HepG2 (cell line): ENCODE data around the gene TRIO. TPM values are rescaled to one million over a fixed set of nuclear protein-coding genes. Genes with fewer than 3 reads are reported as not detected.

Source experiments
- ATAC-seq: fragments of 200-7000 bp; cut with Tn5 transposase; 3 replicates; pipeline ENCODE4 v1.9.1; 2020; ENCODE audit warnings: mild to moderate bottlenecking, moderate library complexity
- BruUV-seq: library from RNA; stranded (reverse); fragments of 400-500 nt; replicated peaks from 2 replicates; lab custom pipeline; 2021; lab: Mats Ljungman, UMichigan
- CTCF ChIA-PET: fragments of 300-600 bp; formaldehyde crosslinking; extraction: SDS; loops from one replicate; lab custom pipeline; 2021; ENCODE audit warnings: low total read pairs, inconsistent platforms, low intra/inter-chr PET ratio; lab: Yijun Ruan, JAX
- POLR2A ChIA-PET: fragments of 350-600 bp; sonication (Branson Sonifier 250); formaldehyde crosslinking; loops from one replicate; lab custom pipeline; 2020; ENCODE audit warnings: antibody characterized with exemption, inconsistent platforms; lab: Yijun Ruan, JAX
- DNase-seq: peaks from one replicate; pipeline ENCODE4 v3.0.0-alpha.2; 2015; ENCODE audit warnings: low spot score
- FAIRE-seq: peaks from 3 replicates; lab custom pipeline; 2011; peaks lifted over from hg19 to GRCh38; lab: Jason Lieb, UNC
- H2AFZ ChIP-seq: one replicate; pipeline ENCODE4 v1.6.1; 2011; ENCODE audit warnings: low read length, inconsistent platforms
- H3K27ac ChIP-seq: fragments of 300-600 bp; 3 replicates; pipeline ENCODE4 v1.8.0; 2011; ENCODE audit warnings: mixed run types, mild to moderate bottlenecking, mixed read lengths, low read length, inconsistent platforms; ENCODE audit not compliant: insufficient read depth; ENCODE audit errors: extremely low read length
- H3K27me3 ChIP-seq, 2 experiments: fragments of 200-600 bp in 1 of 2; 2 replicates in 1 of 2; 3 replicates in 1 of 2; pipeline versions ENCODE4 v1.6.0 to v1.8.0; 2011; ENCODE audit warnings: low read length in 2 of 2, mild to moderate bottlenecking in 2 of 2, moderate library complexity in 2 of 2, inconsistent platforms in 1 of 2; ENCODE audit not compliant: insufficient read depth in 2 of 2, control insufficient read depth in 1 of 2
- H3K36me3 ChIP-seq, 2 experiments: fragments of 200-600 bp in 1 of 2; replicated peaks in 1 of 2; 2 replicates in 1 of 2; 3 replicates in 1 of 2; pipeline versions ENCODE4 v1.5.1 to v1.8.0; 2011; ENCODE audit warnings: low read length in 2 of 2, inconsistent platforms in 1 of 2; ENCODE audit not compliant: insufficient read depth in 2 of 2, control insufficient read depth in 1 of 2
- H3K4me1 ChIP-seq: 2 replicates; pipeline ENCODE4 v1.5.1; 2012; ENCODE audit warnings: low read length, inconsistent platforms; ENCODE audit not compliant: insufficient read depth
- H3K4me2 ChIP-seq: 2 replicates; pipeline ENCODE4 v1.6.0; 2011; ENCODE audit warnings: low read depth, low read length, inconsistent platforms
- H3K4me3 ChIP-seq, 3 experiments: fragments of 200-600 bp in 1 of 3; sonication (generic), shearing (Covaris generic) in 1 of 3; replicated peaks in 1 of 3; 2 replicates each; pipeline ENCODE4 v1.5.1; 2011 to 2016; ENCODE audit warnings: low read length in 3 of 3, inconsistent platforms in 2 of 3, low read depth in 2 of 3, mild to moderate bottlenecking in 2 of 3, control low read depth in 1 of 3, mixed read lengths in 1 of 3; ENCODE audit not compliant: insufficient read depth in 1 of 3
- H3K79me2 ChIP-seq: one replicate; pipeline ENCODE4 v1.6.1; 2011; ENCODE audit warnings: low read length, inconsistent platforms; ENCODE audit not compliant: insufficient read depth
- H3K9ac ChIP-seq: 2 replicates; pipeline ENCODE4 v1.6.0; 2011; ENCODE audit warnings: mild to moderate bottlenecking, low read depth, low read length, inconsistent platforms; ENCODE audit not compliant: insufficient read depth
- H3K9me3 ChIP-seq: 2 replicates; pipeline ENCODE4 v1.5.1; 2012; ENCODE audit warnings: mild to moderate bottlenecking, low read length
- H4K20me1 ChIP-seq: 2 replicates; pipeline ENCODE4 v1.6.0; 2011; ENCODE audit warnings: inconsistent platforms, mild to moderate bottlenecking, low read length, moderate library complexity; ENCODE audit not compliant: insufficient read depth
- CEBPZ ChIP-seq: IDR thresholded peaks from 2 replicates; pipeline ENCODE4 v1.6.1; 2012; ENCODE audit warnings: low read length, improper control_type of control experiment
- DPF2 ChIP-seq: sonication (generic); formaldehyde crosslinking; IDR thresholded peaks from 2 replicates; pipeline ENCODE4 v1.4.0; 2020; ENCODE audit warnings: mild to moderate bottlenecking, low read depth, missing genetic modification reagents, borderline replicate concordance
- MYNN ChIP-seq: sonication (generic); formaldehyde crosslinking; IDR thresholded peaks from 2 replicates; pipeline ENCODE4 v1.4.0; 2020; ENCODE audit warnings: mild to moderate bottlenecking, low read depth, missing genetic modification reagents
- NR2F2 ChIP-seq: IDR thresholded peaks from 2 replicates; pipeline ENCODE4 v1.6.1; 2012; ENCODE audit warnings: low read depth, inconsistent platforms, borderline replicate concordance
- SOX5 ChIP-seq: IDR thresholded peaks from 2 replicates; pipeline ENCODE4 v1.6.1; 2016; ENCODE audit warnings: borderline replicate concordance
- TAF15 ChIP-seq: fragments of 200-400 bp; formaldehyde crosslinking; IDR thresholded peaks from one replicate; pipeline ENCODE4 v1.6.1; 2018; ENCODE audit warnings: mild to moderate bottlenecking, low read depth, low read length; ENCODE audit not compliant: poor library complexity, severe bottlenecking
- ZFP1 ChIP-seq: IDR thresholded peaks from 2 replicates; pipeline ENCODE4 v1.6.1; 2016
- ZSCAN5A ChIP-seq: sonication (generic); formaldehyde crosslinking; IDR thresholded peaks from 2 replicates; pipeline ENCODE4 v1.8.0; 2022; ENCODE audit warnings: mild to moderate bottlenecking, missing genetic modification reagents, borderline replicate concordance
- WGBS: methylation state at CpG from one replicate; pipeline ENCODE4 v1.1.6; 2017; ENCODE audit warnings: low lambda C conversion rate; 5-methylcytosine and 5-hydroxymethylcytosine counted together
- in situ Hi-C: cut with HindIII; loops from 2 replicates; pipeline ENCODE4 v1.10.0; 2017; ENCODE audit warnings: low pct_unique_long_range_greater_than_20kb; ENCODE audit not compliant: extremely low pct_ligation_motif_present
- intact Hi-C: fragments of 100-400 bp; cut with micrococcal nuclease; formaldehyde crosslinking; loops from one replicate; pipeline ENCODE4 v1.10.0; 2022; ENCODE audit not compliant: unreplicated experiment
- polyA plus RNA-seq, 8 experiments: library from polyadenylated mRNA; depleted of rRNA in 3 of 8; stranded (reverse) in 7 of 8; unstranded in 1 of 8; fragments of >200 nt; fragmentation: Illumina TruSeq in 4 of 8; extraction: Trizol in 4 of 8; gene quantifications; 2 replicates each; pipeline versions ENCODE4 v1.2.1 to v1.2.3, GENCODE V29; 2011 to 2016; ENCODE audit warnings: low read depth in 4 of 8, missing spikeins in 1 of 8, mixed read lengths in 1 of 8; ENCODE audit not compliant: insufficient read depth in 1 of 8
- total RNA-seq, 5 experiments: library from RNA; depleted of rRNA; stranded (reverse); fragments of >200 nt; fragmentation: Illumina TruSeq; extraction: Trizol; gene quantifications; 2 replicates each; pipeline ENCODE4 v1.2.3, GENCODE V29; 2016; ENCODE audit warnings: low read depth in 1 of 5

TRIO gene
- total and polyA plus RNA-seq, 2 of the 13 experiments (the other 11 are each of a cell fraction or from before 2014, with no cell fraction given) = 45.2 to 45.9 TPM

- 98% methylated on average over 3 of the region's 3 CpGs for WGBS
- Histone ChIP-seq H3K9me3 (no peaks in the 10 kb centered on the region), H3K9ac (no peak overlapping the region), H3K4me1 (no peaks in the 10 kb centered on the region), H3K4me2 (no peak overlapping the region), H3K27me3 (no peaks in the 10 kb centered on the region), H3K79me2 (peaks cover 5% of the 10 kb centered on the region)
- BruUV-seq = no TSS peak
- POLR2A ChIA-PET = no interaction called here
- intact Hi-C loops = no loop called here
- FAIRE-seq = no peak
- CTCF ChIA-PET = no interaction called here
- in situ Hi-C loops = no loop called here
- TF ChIP-seq SOX5 (CRISPR knock-in tag) = no peak
- TF ChIP-seq ZFP1 (CRISPR knock-in tag) = no peak
- no peak for TF ChIP-seq DPF2 (CRISPR knock-in tag)
- no peak for TF ChIP-seq TAF15
- no peak for TF ChIP-seq MYNN
- TF ChIP-seq NR2F2 = no peak
- TF ChIP-seq ZSCAN5A (CRISPR knock-in tag) = no peak
- no peak for TF ChIP-seq CEBPZ
- TF ChIP-seq, all 625 proteins: peak for 0
- no peak for ATAC-seq
- H3K4me3 ChIP-seq = no peak overlapping the region
- DNase-seq = no peak
- H3K36me3 ChIP-seq = peaks cover 6 to 35% of the 10 kb centered on the region in 2 experiments
- no peak overlapping the region for H2AFZ ChIP-seq
- H3K27ac ChIP-seq = no peak overlapping the region
- H4K20me1 ChIP-seq = peaks cover 3% of the 10 kb centered on the region; the same call in 1 of the 2 replicates
Measured at GRCh38 chr5:14281746-14282181, 138.6 kb downstream of the TRIO start.
